Esophagus muscularis mucosa (tissue), 4 donors: Measurements from ENCODE around the gene PLEKHF1. TPM values are rescaled to one million over a fixed set of nuclear protein-coding genes. Genes with fewer than 3 reads are reported as not detected.
"Not testable (repeated sequence)": the region's sequence is repeated elsewhere in the genome, so short reads cannot be mapped to it uniquely, and the experiment has no call there.

Experiments used
- DNase-seq: peaks from one replicate; pipeline ENCODE4 v3.0.0-alpha.2; 2017; ENCODE audit errors: extremely low spot score
- H3K27ac ChIP-seq, 4 donors: fragments of 200-600 bp; sonication (generic); replicated peaks in 1 of 4; 1 replicate in 3 of 4; 2 replicates in 1 of 4; pipeline ENCODE4 v1.5.1; 2016 to 2019; ENCODE audit warnings: mild to moderate bottlenecking in 1 of 4
- H3K27me3 ChIP-seq, 4 donors: fragments of 200-600 bp; sonication (generic); one replicate each; pipeline versions ENCODE4 v1.5.1 to v1.6.0; 2016 to 2019
- H3K36me3 ChIP-seq, 4 donors: fragments of 200-600 bp; sonication (generic); one replicate each; pipeline ENCODE4 v1.5.1; 2016 to 2019
- H3K4me1 ChIP-seq, 4 donors: fragments of 200-600 bp; sonication (generic); one replicate each; pipeline ENCODE4 v1.5.1; 2016 to 2019
- H3K4me3 ChIP-seq, 4 donors: fragments of 200-600 bp; sonication (generic); 1 replicate in 2 of 4; 2 replicates in 2 of 4; pipeline ENCODE4 v1.5.1; 2016 to 2019; ENCODE audit warnings: mild to moderate bottlenecking in 4 of 4, moderate library complexity in 1 of 4
- H3K9me3 ChIP-seq, 4 donors: fragments of 200-600 bp; sonication (generic); 1 replicate in 3 of 4; 2 replicates in 1 of 4; pipeline ENCODE4 v1.5.1; 2016 to 2019
- CTCF ChIP-seq, 3 experiments: fragments of 200-600 bp in 2 of 3; fragments of 450-650 bp in 1 of 3; sonication (generic) in 2 of 3; IDR thresholded peaks; one replicate each; pipeline ENCODE4 v1.5.1; 2017 to 2019; ENCODE audit warnings: antibody characterized with exemption in 3 of 3, mild to moderate bottlenecking in 2 of 3, moderate library complexity in 1 of 3
- EP300 ChIP-seq: sonication (generic); formaldehyde crosslinking; IDR thresholded peaks from one replicate; pipeline ENCODE4 v1.6.1; 2017; ENCODE audit warnings: antibody characterized with exemption
- POLR2A ChIP-seq: fragments of 450-650 bp; IDR thresholded peaks from one replicate; pipeline ENCODE4 v1.6.1; 2017; ENCODE audit warnings: antibody characterized with exemption, moderate library complexity, mild to moderate bottlenecking, low read depth
- POLR2AphosphoS5 ChIP-seq, 2 donors: sonication (generic); formaldehyde crosslinking; IDR thresholded peaks; one replicate each; pipeline ENCODE4 v1.6.1; 2017; ENCODE audit warnings: antibody characterized with exemption in 2 of 2
- WGBS: methylation state at CpG from one replicate; pipeline ENCODE4 v1.1.5; 2018; 5-methylcytosine and 5-hydroxymethylcytosine counted together
- intact Hi-C: fragments of 100-400 bp; cut with DNase I; formaldehyde crosslinking; loops from one replicate; pipeline ENCODE4 v1.15.1; 2023
- total RNA-seq, 4 donors: library from RNA; depleted of rRNA; stranded (reverse); fragments of >200 nt; gene quantifications; one replicate each; pipeline versions ENCODE4 v1.1.0 to v1.2.1, GENCODE V29; 2016

The PLEKHF1 gene
- total RNA-seq, 4 donors from 2014 or later, result 27.4 to 58.6 (median 36.1) TPM

GRCh38 chr19:29623726-29624488, 41.4 kb upstream of the PLEKHF1 start:
- intact Hi-C loops, result no loop called here
- 80% methylated on average over 18 of the region's 18 CpGs for WGBS
- TF ChIP-seq CTCF (IDR thresholded peaks at IDR 0.05) (no peak), POLR2AphosphoS5 (IDR thresholded peaks at IDR 0.05) (no peak), POLR2A (no peak), EP300 (no peak)
- no peaks in the 10 kb centered on the region for H3K36me3 ChIP-seq
- H3K9me3 ChIP-seq, result no peaks in the 10 kb centered on the region
- DNase-seq, result no peak
- peaks cover 0 to 28% (median 0%) of the 10 kb centered on the region in 4 donors for H3K27me3 ChIP-seq
- H3K27ac ChIP-seq, result no peak overlapping the region
- no peak overlapping the region for H3K4me3 ChIP-seq
- H3K4me1 ChIP-seq, result no peaks in the 10 kb centered on the region

- Histone ChIP-seq H3K27me3 (peaks cover 0 to 28% (median 0%) of the 10 kb centered on the region in 4 donors), H3K27ac (no peak overlapping the region), H3K36me3 (no peaks in the 10 kb centered on the region), H3K4me3 (no peak overlapping the region), H3K9me3 (no peaks in the 10 kb centered on the region), H3K4me1 (no peaks in the 10 kb centered on the region)
- no peak for DNase-seq
- intact Hi-C loops, result no loop called here
- TF ChIP-seq CTCF (IDR thresholded peaks at IDR 0.05), result no peak
- 76% methylated on average over 6 of the region's 6 CpGs for WGBS
Observed at GRCh38 chr19:29624489-29625185, 40.6 kb upstream of the PLEKHF1 start.

- WGBS, result 73% methylated on average over 8 of the region's 9 CpGs
- peaks cover 0 to 28% (median 0%) of the 10 kb centered on the region in 4 donors for H3K27me3 ChIP-seq
- intact Hi-C loops, result no loop called here
- H3K4me1 ChIP-seq, result no peaks in the 10 kb centered on the region
- H3K9me3 ChIP-seq, result no peaks in the 10 kb centered on the region
- no peak for DNase-seq
- H3K4me3 ChIP-seq, result no peak overlapping the region
- no peaks in the 10 kb centered on the region for H3K36me3 ChIP-seq
- TF ChIP-seq CTCF (IDR thresholded peaks at IDR 0.05), result no peak
- TF ChIP-seq EP300, result no peak
- TF ChIP-seq POLR2A, result no peak
- no peak for TF ChIP-seq POLR2AphosphoS5 (IDR thresholded peaks at IDR 0.05)
- H3K27ac ChIP-seq, result no peak overlapping the region
Observed at GRCh38 chr19:29625186-29625651, 40.0 kb upstream of the PLEKHF1 start.

GRCh38 chr19:29626386-29626785, 38.9 kb upstream of the PLEKHF1 start:
- intact Hi-C loops, result no loop called here
- TF ChIP-seq EP300 (no peak), POLR2AphosphoS5 (IDR thresholded peaks at IDR 0.05) (no peak), CTCF (IDR thresholded peaks at IDR 0.05) (no peak), POLR2A (no peak)
- WGBS, result 94% methylated on average over 6 of the region's 7 CpGs
- H3K4me3 ChIP-seq, result no peak overlapping the region
- no peaks in the 10 kb centered on the region for H3K36me3 ChIP-seq
- H3K27ac ChIP-seq, result no peak overlapping the region
- DNase-seq, result no peak
- H3K27me3 ChIP-seq, result peaks cover 0 to 22% (median 0%) of the 10 kb centered on the region in 4 donors
- H3K9me3 ChIP-seq, result no peaks in the 10 kb centered on the region
- no peaks in the 10 kb centered on the region for H3K4me1 ChIP-seq

GRCh38 chr19:29626832-29627231, 38.4 kb upstream of the PLEKHF1 start:
- peaks cover 0 to 24% (median 0%) of the 10 kb centered on the region in 4 donors for H3K27me3 ChIP-seq
- intact Hi-C loops, H3K36me3 ChIP-seq, H3K4me3 ChIP-seq, H3K9me3 ChIP-seq, H3K4me1 ChIP-seq, H3K27ac ChIP-seq, DNase-seq: not testable (repeated sequence)
- 91% methylated on average over 9 of the region's 9 CpGs for WGBS
